ENCODE data around the gene CDK6.
A peak's percentile ranks its signal among the peaks of the same experiment; 100 is the strongest.

The CDK6 gene

DNA sequence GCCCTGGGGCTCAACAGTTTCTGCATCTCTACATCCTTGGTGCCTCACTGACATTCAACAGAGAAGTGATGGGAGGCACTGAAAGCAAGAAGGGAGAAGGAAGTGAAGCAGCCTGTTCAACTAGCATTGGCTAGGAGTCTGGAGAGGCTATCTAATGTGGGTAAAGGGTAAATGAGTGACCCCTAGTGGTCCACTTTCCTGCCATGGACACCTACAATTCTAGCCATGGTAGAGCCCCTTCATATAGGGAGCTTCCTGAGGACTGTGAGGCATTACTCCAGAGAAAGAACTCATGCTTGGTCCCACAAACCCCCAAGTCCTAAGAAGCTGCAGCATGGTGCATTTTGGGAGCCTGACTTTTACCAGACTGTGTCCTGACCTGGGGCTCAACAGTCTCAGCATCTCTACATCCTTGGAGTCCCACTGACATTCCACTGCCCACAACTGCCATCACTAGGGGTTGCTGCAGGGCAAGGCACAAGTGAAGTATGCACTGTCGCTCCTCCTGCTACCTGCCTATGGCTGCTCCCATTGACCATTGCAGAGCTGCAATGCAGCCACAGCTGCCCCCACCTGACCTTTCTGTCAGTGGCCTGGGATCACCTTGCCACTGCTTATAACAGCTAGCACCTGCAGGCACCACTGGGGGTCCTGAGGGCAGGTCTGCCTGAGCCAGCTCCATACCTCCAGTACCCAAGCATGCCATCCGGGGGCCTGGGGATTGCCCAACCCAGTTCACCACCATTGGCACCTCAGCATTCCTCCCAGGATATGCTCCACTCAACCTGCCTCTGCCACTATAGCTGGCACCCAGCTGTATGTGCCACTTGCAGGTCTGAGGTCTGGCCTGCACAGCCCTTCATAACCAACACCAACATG, 44.1 kb upstream of the CDK6 start:
- H3K27ac ChIP-seq, result no peak overlapping the region
- TF ChIP-seq, protein P1, sequence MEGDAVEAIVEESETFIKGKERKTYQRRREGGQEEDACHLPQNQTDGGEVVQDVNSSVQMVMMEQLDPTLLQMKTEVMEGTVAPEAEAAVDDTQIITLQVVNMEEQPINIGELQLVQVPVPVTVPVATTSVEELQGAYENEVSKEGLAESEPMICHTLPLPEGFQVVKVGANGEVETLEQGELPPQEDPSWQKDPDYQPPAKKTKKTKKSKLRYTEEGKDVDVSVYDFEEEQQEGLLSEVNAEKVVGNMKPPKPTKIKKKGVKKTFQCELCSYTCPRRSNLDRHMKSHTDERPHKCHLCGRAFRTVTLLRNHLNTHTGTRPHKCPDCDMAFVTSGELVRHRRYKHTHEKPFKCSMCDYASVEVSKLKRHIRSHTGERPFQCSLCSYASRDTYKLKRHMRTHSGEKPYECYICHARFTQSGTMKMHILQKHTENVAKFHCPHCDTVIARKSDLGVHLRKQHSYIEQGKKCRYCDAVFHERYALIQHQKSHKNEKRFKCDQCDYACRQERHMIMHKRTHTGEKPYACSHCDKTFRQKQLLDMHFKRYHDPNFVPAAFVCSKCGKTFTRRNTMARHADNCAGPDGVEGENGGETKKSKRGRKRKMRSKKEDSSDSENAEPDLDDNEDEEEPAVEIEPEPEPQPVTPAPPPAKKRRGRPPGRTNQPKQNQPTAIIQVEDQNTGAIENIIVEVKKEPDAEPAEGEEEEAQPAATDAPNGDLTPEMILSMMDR (IDR thresholded peaks at IDR 0.05), result peak; percentile 40
- no peaks in the 10 kb centered on the region for H3K36me3 ChIP-seq (ENCODE audit: control insufficient read depth, insufficient read depth, low read length)
- H3K27me3 ChIP-seq (ENCODE audit: control insufficient read depth, insufficient read depth, low read length), result no peaks in the 10 kb centered on the region
- no peak overlapping the region for H3K4me3 ChIP-seq (ENCODE audit: low read depth, low read length)
- no peaks in the 10 kb centered on the region for H3K4me1 ChIP-seq
- no peak overlapping the region for H2AFZ ChIP-seq
- H3K4me2 ChIP-seq (ENCODE audit: low read length), result no peak overlapping the region
- H3K9me3 ChIP-seq (ENCODE audit: control insufficient read depth, low read length), result no peaks in the 10 kb centered on the region
- H3K9ac ChIP-seq, result no peak overlapping the region
- no peaks in the 10 kb centered on the region for H3K79me2 ChIP-seq

DNA sequence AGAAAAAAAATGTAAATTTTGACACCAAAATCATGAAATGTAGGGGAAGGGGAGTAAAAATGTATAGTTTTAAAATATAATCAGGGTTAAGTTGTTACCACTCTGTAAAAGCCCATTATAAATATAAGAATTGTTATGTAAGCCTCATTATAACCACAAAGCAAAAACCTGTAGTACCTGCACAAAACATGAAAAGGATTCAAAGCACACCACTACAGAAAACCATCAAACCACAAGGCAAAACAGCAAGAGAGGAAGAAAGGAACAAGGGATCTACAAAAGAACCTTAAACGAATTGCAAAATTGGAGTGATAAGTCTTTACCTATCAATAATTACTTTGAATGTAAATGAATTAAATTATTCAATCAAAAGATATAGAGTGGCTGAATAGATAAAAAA, 41.0 kb upstream of the CDK6 start:
- Histone ChIP-seq H3K27ac (no peak overlapping the region), H3K4me3 (ENCODE audit: low read depth, low read length) (no peak overlapping the region), H2AFZ (no peak overlapping the region), H3K9me3 (ENCODE audit: control insufficient read depth, low read length) (no peaks in the 10 kb centered on the region), H3K4me2 (ENCODE audit: low read length) (no peak overlapping the region), H3K36me3 (ENCODE audit: control insufficient read depth, insufficient read depth, low read length) (no peaks in the 10 kb centered on the region), H3K27me3 (ENCODE audit: control insufficient read depth, insufficient read depth, low read length) (no peaks in the 10 kb centered on the region), H3K79me2 (no peaks in the 10 kb centered on the region), H3K4me1 (no peaks in the 10 kb centered on the region), H3K9ac (no peak overlapping the region)
- TF ChIP-seq, protein P1 (IDR thresholded peaks at IDR 0.05), result no peak

DNA sequence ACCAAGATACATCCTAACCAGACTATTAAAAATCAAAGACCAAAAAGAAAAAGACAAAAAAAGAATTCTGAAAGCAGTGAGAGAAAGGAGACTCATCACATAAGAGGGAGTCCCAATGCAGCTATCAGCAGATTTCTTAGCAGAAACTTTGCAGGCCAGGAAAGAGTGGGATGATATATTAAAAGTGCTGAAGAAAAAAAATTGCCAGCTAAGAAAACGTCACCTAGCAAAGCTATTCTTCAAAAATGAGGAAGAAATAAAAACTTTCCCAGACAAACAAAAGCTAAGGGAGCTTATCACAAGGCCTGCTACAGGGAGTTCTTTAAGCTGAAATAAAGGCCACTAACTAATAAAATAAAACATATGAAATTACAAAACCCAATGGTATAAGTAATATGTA, 40.5 kb upstream of the CDK6 start:
- TF ChIP-seq, protein P1 (IDR thresholded peaks at IDR 0.05), result no peak
- Histone ChIP-seq H2AFZ (no peak overlapping the region), H3K27me3 (ENCODE audit: control insufficient read depth, insufficient read depth, low read length) (no peaks in the 10 kb centered on the region), H3K9ac (no peak overlapping the region), H3K27ac (no peak overlapping the region), H3K36me3 (ENCODE audit: control insufficient read depth, insufficient read depth, low read length) (no peaks in the 10 kb centered on the region), H3K9me3 (ENCODE audit: control insufficient read depth, low read length) (no peaks in the 10 kb centered on the region), H3K4me2 (ENCODE audit: low read length) (no peak overlapping the region), H3K4me1 (no peaks in the 10 kb centered on the region), H3K79me2 (no peaks in the 10 kb centered on the region), H3K4me3 (ENCODE audit: low read depth, low read length) (no peak overlapping the region)

DNA sequence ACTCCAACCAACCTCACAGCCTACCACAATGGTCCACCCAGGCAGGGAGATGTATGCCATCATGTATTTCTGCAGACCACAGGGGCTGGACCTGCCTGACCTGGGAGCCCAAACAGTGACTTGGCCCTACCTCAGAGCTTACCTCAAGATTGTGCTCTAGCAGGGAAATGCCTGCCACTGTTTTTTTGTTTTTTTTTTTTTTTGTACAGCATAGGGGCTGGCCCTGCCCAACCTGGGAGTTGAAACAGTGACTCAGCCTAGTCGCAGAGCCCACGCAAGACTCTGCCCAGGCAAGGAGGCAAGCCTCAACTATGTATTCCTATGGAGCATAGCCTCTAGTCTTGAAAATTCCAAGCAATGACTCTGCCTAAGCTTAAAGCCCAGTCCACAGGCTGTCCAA, 39.3 kb upstream of the CDK6 start:
- H2AFZ ChIP-seq, result no peak overlapping the region
- no peak overlapping the region for H3K9ac ChIP-seq
- no peaks in the 10 kb centered on the region for H3K4me1 ChIP-seq
- no peaks in the 10 kb centered on the region for H3K36me3 ChIP-seq (ENCODE audit: control insufficient read depth, insufficient read depth, low read length)
- no peak overlapping the region for H3K27ac ChIP-seq
- no peaks in the 10 kb centered on the region for H3K79me2 ChIP-seq
- no peaks in the 10 kb centered on the region for H3K27me3 ChIP-seq (ENCODE audit: control insufficient read depth, insufficient read depth, low read length)
- no peak overlapping the region for H3K4me3 ChIP-seq (ENCODE audit: low read depth, low read length)
- no peak overlapping the region for H3K4me2 ChIP-seq (ENCODE audit: low read length)
- TF ChIP-seq, protein P1 (IDR thresholded peaks at IDR 0.05), result no peak
- no peaks in the 10 kb centered on the region for H3K9me3 ChIP-seq (ENCODE audit: control insufficient read depth, low read length)

DNA sequence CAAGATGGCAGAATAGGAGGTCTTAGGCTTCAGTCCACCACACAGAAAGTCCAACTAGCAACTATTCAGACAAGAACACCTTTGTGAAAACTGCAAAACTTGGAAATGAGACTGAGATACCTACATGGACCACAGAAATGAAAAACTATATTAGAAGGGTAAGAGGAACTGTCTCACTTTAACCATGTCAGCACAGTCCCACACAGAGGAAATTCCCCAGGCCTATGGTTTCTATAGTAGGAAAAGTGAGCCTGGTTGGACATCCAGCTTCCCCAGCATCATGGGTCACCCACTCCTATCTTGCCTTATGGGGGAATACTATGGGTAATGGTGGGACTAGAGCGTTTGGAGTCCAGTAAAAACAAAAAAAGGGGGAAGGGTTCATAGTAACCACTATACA, 38.8 kb upstream of the CDK6 start:
- Histone ChIP-seq H3K4me3 (ENCODE audit: low read depth, low read length) (no peak overlapping the region), H3K9me3 (ENCODE audit: control insufficient read depth, low read length) (no peaks in the 10 kb centered on the region), H3K27ac (no peak overlapping the region), H3K79me2 (no peaks in the 10 kb centered on the region), H3K27me3 (ENCODE audit: control insufficient read depth, insufficient read depth, low read length) (no peaks in the 10 kb centered on the region), H3K4me2 (ENCODE audit: low read length) (no peak overlapping the region), H3K36me3 (ENCODE audit: control insufficient read depth, insufficient read depth, low read length) (no peaks in the 10 kb centered on the region), H3K9ac (no peak overlapping the region), H2AFZ (no peak overlapping the region), H3K4me1 (no peaks in the 10 kb centered on the region)
- TF ChIP-seq, protein P1 (IDR thresholded peaks at IDR 0.05), result no peak
